Left kidney (tissue), 2 donors: ENCODE data around the gene ATP1A2. TPM values are rescaled to one million over a fixed set of nuclear protein-coding genes. Genes with fewer than 3 reads are reported as not detected.
"Not testable (repeated sequence)": the region's sequence is repeated elsewhere in the genome, so short reads cannot be mapped to it uniquely, and the experiment has no call there.

Source experiments
- DNase-seq: peaks from one replicate; pipeline ENCODE4 v3.0.0-alpha.2; 2013
- polyA plus RNA-seq: library from polyadenylated mRNA; unstranded; fragments of 120-200 nt; gene quantifications from one replicate; pipeline ENCODE4 v1.2.1, GENCODE V29; 2013; ENCODE audit not compliant: insufficient read length

The ATP1A2 gene
- polyA plus RNA-seq, 1 donor: 5.8 TPM

- DNase-seq: no peak
These were observed 9.3 kb downstream of the ATP1A2 start for GRCh38 chr1:160124705-160125478.

GRCh38 chr1:160125746-160126145 is 10.2 kb downstream of the ATP1A2 start:
- no peak for DNase-seq

GRCh38 chr1:160126342-160126741 is 10.8 kb downstream of the ATP1A2 start:
- not testable (repeated sequence) for DNase-seq

- no peak for DNase-seq
These were observed 11.8 kb downstream of the ATP1A2 start for GRCh38 chr1:160127381-160127780.

- no peak for DNase-seq
These were observed 12.4 kb downstream of the ATP1A2 start for GRCh38 chr1:160127865-160128523.

- no peak for DNase-seq
These were observed 13.1 kb downstream of the ATP1A2 start for GRCh38 chr1:160128636-160129035.

GRCh38 chr1:160129046-160129445 is 13.5 kb downstream of the ATP1A2 start:
- no peak for DNase-seq

GRCh38 chr1:160129558-160129957 is 14.0 kb downstream of the ATP1A2 start:
- no peak for DNase-seq

GRCh38 chr1:160129966-160130365 is 14.4 kb downstream of the ATP1A2 start:
- no peak for DNase-seq

- no peak for DNase-seq
These were observed 14.9 kb downstream of the ATP1A2 start for GRCh38 chr1:160130486-160130885.

GRCh38 chr1:160130939-160131338 is 15.4 kb downstream of the ATP1A2 start:
- no peak for DNase-seq

- DNase-seq: no peak
These were observed 16.4 kb downstream of the ATP1A2 start for GRCh38 chr1:160131803-160132565.

- DNase-seq: no peak
These were observed 18.6 kb downstream of the ATP1A2 start for GRCh38 chr1:160133990-160134770.

GRCh38 chr1:160134791-160135572 is 19.4 kb downstream of the ATP1A2 start:
- DNase-seq: no peak

GRCh38 chr1:160136121-160136925 is 20.8 kb downstream of the ATP1A2 start:
- no peak for DNase-seq

- no peak for DNase-seq
These were observed 21.3 kb downstream of the ATP1A2 start for GRCh38 chr1:160136926-160137200.

GRCh38 chr1:160137216-160137862 is 21.8 kb downstream of the ATP1A2 start:
- DNase-seq: no peak

- no peak for DNase-seq
These were observed 24.3 kb downstream of the ATP1A2 start for GRCh38 chr1:160139840-160140239.

- DNase-seq: no peak
These were observed 28.1 kb downstream of the ATP1A2 start for GRCh38 chr1:160143695-160144094.

GRCh38 chr1:160144921-160145320 is 29.4 kb downstream of the ATP1A2 start:
- DNase-seq: no peak
